Measurements from ENCODE around the gene MLPH. TPM values are rescaled to one million over a fixed set of nuclear protein-coding genes. Genes with fewer than 3 reads are reported as not detected.
A peak's percentile ranks its signal among the peaks of the same experiment; 100 is the strongest.

Gene MLPH
- total and polyA plus RNA-seq, 2 of the 13 experiments (the other 11 are each of a cell fraction or from before 2014, with no cell fraction given) = 0.12 TPM; not detected in 1

GRCh38 chr2:237581751-237582746 lies 95.0 kb downstream of the MLPH start (continued):
- TF ChIP-seq, protein P1, sequence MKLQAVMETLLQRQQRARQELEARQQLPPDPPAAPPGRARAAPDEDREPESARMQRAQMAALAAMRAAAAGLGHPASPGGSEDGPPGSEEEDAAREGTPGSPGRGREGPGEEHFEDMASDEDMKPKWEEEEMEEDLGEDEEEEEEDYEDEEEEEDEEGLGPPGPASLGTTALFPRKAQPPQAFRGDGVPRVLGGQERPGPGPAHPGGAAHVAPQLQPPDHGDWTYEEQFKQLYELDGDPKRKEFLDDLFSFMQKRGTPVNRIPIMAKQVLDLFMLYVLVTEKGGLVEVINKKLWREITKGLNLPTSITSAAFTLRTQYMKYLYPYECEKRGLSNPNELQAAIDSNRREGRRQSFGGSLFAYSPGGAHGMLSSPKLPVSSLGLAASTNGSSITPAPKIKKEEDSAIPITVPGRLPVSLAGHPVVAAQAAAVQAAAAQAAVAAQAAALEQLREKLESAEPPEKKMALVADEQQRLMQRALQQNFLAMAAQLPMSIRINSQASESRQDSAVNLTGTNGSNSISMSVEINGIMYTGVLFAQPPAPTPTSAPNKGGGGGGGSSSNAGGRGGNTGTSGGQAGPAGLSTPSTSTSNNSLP (IDR thresholded peaks at IDR 0.05; ENCODE audit: low read depth, low read length) = no peak
- TF ChIP-seq ZNF772 (CRISPR knock-in tag; IDR thresholded peaks at IDR 0.05) = no peak
- TF ChIP-seq ZNF383 (CRISPR knock-in tag; IDR thresholded peaks at IDR 0.05; ENCODE audit: borderline replicate concordance) = no peak
- TF ChIP-seq ZNF34 (CRISPR knock-in tag; IDR thresholded peaks at IDR 0.05; ENCODE audit: borderline replicate concordance) = no peak
- no peak for TF ChIP-seq U2AF1 (optimal IDR thresholded peaks at IDR 0.05; ENCODE audit: low read depth, low read length)
- TF ChIP-seq ZNF503 (CRISPR knock-in tag; IDR thresholded peaks at IDR 0.05) = no peak
- no peak for TF ChIP-seq TGIF2 (CRISPR knock-in tag; IDR thresholded peaks at IDR 0.05)
- TF ChIP-seq MAZ (IDR thresholded peaks at IDR 0.05; ENCODE audit: borderline replicate concordance, low read depth, low read length) = no peak
- TF ChIP-seq MAZ (CRISPR knock-in tag; IDR thresholded peaks at IDR 0.05; ENCODE audit: low read depth) = peak; percentile 26; the same call in 1 of the 2 replicates
- TF ChIP-seq POGZ (CRISPR knock-in tag; IDR thresholded peaks at IDR 0.05) = peak; percentile 19; the same call in 1 of the 2 replicates
- no peak for TF ChIP-seq ZBTB1 (CRISPR knock-in tag; IDR thresholded peaks at IDR 0.05; ENCODE audit: borderline replicate concordance)
- TF ChIP-seq PHB2 (IDR thresholded peaks at IDR 0.05; ENCODE audit: partially characterized antibody) = no peak
- TF ChIP-seq, protein P2, sequence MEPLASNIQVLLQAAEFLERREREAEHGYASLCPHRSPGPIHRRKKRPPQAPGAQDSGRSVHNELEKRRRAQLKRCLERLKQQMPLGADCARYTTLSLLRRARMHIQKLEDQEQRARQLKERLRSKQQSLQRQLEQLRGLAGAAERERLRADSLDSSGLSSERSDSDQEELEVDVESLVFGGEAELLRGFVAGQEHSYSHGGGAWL (CRISPR knock-in tag; IDR thresholded peaks at IDR 0.05) = no peak
- no peak for TF ChIP-seq KAT2B (IDR thresholded peaks at IDR 0.05; ENCODE audit: borderline replicate concordance, low read depth, low read length)
- TF ChIP-seq ZNF331 (CRISPR knock-in tag; IDR thresholded peaks at IDR 0.05) = peak; percentile 49
- TF ChIP-seq ZNF225 (CRISPR knock-in tag; IDR thresholded peaks at IDR 0.05) = peak; percentile 51; the same call in 1 of the 2 replicates
- no peak for TF ChIP-seq CREB1 (IDR thresholded peaks at IDR 0.05)
- no peak for TF ChIP-seq CREB1 (CRISPR knock-in tag; IDR thresholded peaks at IDR 0.05)
- no peak for TF ChIP-seq MED8 (CRISPR knock-in tag; IDR thresholded peaks at IDR 0.05; ENCODE audit: insufficient replicate concordance)
- TF ChIP-seq PITX1 (CRISPR knock-in tag; IDR thresholded peaks at IDR 0.05) = peak; percentile 65; the same call in 1 of the 2 replicates
- TF ChIP-seq ZNF761 (CRISPR knock-in tag; conservative IDR thresholded peaks at IDR 0.05) = no peak
- no peak; the same call in 1 of the 2 replicates for TF ChIP-seq YEATS2 (CRISPR knock-in tag; IDR thresholded peaks at IDR 0.05; ENCODE audit: borderline replicate concordance)
- TF ChIP-seq, protein P3, sequence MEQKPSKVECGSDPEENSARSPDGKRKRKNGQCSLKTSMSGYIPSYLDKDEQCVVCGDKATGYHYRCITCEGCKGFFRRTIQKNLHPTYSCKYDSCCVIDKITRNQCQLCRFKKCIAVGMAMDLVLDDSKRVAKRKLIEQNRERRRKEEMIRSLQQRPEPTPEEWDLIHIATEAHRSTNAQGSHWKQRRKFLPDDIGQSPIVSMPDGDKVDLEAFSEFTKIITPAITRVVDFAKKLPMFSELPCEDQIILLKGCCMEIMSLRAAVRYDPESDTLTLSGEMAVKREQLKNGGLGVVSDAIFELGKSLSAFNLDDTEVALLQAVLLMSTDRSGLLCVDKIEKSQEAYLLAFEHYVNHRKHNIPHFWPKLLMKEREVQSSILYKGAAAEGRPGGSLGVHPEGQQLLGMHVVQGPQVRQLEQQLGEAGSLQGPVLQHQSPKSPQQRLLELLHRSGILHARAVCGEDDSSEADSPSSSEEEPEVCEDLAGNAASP (CRISPR knock-in tag; IDR thresholded peaks at IDR 0.05; ENCODE audit: borderline replicate concordance) = peak; percentile 97
